OCI-LY1 (cell line): ENCODE results near the gene C3orf22.

Experiments
- CTCF ChIP-seq: fragments of 200-600 bp; sonication (generic), shearing (Covaris generic); IDR thresholded peaks from 2 replicates; pipeline ENCODE4 v1.5.1; 2017; ENCODE audit warnings: mild to moderate bottlenecking, antibody characterized with exemption, low read length, moderate library complexity, mixed read lengths
- EZH2 ChIP-seq: fragments of 200-600 bp; sonication (generic), shearing (Covaris generic); IDR thresholded peaks from 2 replicates; pipeline ENCODE4 v1.8.0; 2017; ENCODE audit warnings: borderline replicate concordance, mixed run types, mild to moderate bottlenecking, antibody characterized with exemption, low read length, moderate library complexity, mixed read lengths

DNA sequence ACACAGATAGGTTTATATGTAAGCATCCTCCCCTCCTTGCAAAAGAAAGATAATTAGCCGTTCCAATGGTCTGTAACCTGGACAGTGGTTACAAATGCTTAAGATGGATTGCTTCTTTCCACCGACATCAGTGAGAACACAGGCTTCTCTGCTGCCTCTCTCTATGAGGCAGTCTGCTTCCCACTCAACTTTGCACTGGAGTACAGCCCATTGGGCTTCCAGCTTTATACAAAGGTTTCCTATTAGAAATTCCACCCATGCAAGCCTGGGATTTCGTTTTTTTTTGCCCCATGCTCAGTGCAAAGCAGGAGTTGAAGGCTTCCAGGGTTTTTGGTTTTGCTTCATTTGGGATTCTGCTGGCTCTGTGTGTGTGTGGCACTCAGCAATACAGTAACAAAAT lies 47.3 kb upstream of the C3orf22 start:
- TF ChIP-seq CTCF (no peak), EZH2 (no peak)
